GM12873 (cell line): ENCODE data around the gene PAEP.

Source experiments
- CTCF ChIP-seq: IDR thresholded peaks from 2 replicates; pipeline ENCODE4 v1.5.1; 2012; ENCODE audit warnings: low read depth, mild to moderate bottlenecking, moderate library complexity, low read length, control low read depth; ENCODE audit not compliant: insufficient read depth; ENCODE audit errors: missing control alignments

Gene PAEP

DNA sequence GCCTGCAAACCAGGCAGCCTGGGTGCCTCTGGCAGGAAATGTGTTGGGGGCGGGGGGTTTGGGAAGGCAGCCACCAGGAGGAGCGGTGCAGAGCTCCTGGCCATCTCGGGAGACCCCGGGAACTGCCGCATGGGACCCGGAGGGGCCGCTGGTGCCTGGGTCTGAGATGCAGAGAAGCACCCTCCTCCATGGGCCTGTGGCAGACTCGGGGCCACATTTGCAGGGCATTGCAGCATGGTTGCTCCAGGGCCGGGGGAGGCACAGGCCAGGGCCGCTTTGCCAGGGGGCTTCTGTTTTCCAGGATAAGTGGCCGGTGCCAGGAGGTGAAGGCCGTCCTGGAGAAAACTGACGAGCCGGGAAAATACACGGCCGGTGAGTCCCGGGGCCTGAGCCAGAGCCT is 38.6 kb upstream of the PAEP start:
- no peak for TF ChIP-seq CTCF

DNA sequence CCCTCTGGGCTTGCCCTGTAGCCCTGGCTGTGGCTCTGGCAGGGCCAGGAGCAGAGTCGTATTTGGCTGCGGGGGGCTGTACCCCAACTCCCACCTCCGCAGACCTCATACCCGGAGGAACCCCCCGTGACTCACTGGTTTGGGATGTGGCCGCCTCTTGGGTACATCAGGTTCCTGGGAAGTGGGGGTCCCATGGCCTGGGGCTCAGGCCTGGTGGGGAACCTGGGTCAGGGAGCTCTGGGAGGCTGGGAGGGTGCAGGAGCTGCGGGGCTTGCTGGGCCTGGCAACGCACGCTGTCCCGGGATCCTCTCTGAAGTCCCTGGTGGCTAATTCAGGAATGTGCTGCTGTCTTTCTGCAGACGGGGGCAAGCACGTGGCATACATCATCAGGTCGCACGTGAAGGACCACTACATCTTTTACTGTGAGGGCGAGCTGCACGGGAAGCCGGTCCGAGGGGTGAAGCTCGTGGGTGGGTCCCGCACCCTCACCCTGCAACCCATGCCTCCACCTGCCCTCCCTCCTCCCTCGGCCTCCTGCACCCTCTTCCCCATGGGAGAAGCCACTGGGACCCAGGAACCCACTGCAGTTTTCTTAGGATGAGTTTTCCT is 37.9 kb upstream of the PAEP start:
- no peak for TF ChIP-seq CTCF

GRCh38 chr9:135524130-135524861 is 37.3 kb upstream of the PAEP start:
- no peak for TF ChIP-seq CTCF

GRCh38 chr9:135525241-135526088 is 36.1 kb upstream of the PAEP start:
- TF ChIP-seq CTCF, result no peak

DNA sequence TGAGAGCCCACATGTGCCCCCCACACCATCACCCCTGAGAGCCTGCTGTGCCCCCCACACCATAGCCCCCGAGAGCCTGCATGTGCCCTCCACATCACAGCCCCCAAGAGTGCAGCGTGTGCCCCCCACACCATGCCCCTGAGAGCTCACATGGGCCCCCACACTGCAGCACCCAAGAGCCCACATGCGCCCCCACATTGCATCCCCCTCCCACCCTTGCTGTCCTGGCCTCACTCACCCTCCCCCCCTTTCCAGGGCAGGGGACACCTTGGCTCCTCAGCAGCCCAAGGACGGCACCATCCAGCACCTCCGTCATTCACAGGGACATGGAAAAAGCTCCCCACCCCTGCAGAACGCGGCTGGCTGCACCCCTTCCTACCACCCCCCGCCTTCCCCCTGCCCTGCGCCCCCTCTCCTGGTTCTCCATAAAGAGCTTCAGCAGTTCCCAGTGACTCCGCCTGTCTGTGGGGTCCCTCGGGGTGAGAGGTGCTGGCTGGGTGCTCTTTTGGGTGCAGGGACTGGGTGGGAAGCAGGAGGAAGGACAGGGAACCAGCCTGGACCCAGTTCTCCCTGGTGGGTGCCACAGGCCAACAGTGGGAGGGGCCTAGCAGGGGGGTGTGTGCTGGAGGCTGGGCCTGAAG is 35.3 kb upstream of the PAEP start:
- no peak for TF ChIP-seq CTCF

DNA sequence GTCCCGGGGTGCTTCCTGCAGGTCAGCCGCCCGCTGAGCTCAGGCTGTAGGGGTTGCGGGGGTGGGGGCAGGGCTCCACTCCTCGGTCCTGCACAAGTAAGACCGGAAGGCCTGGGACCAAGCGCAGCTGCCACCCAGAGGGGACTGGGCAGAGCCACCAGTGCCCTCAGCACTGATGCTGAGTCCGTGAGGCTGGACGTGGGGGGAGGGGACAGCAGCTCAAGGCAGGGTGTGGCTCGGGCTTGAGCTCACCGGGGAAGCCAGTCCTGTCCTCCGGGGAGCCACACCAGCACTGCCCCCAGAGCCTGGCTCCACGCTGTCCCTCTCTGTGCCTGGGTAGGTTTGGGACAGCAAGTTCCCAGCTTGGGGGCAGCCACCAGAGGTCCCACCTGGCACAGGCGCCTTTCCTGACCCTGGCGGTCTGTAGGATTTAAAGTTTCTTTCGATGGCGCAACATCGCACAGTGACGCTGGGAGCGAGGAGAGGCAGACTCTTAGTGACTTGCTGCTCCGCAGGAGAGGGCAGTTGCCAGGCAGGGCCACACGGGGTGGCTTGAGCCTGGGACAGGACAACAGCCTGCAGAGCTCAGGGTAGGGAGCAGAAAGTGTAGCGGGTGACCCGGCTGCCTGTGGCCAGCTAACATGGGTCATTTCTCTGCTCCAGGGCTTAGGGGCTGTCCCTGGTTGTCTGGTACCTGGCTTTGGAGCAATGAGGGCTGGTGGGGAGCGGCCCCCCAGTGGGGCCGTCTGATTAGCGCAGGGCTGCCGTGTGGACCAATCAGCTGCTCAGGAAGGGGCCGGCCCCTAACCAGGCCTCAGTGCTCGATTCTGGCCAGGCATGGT is 34.6 kb upstream of the PAEP start:
- no peak for TF ChIP-seq CTCF
